Stomach (tissue), 4 donors: ENCODE data around the gene RAB28.

Experiments used
- CTCF ChIP-seq, 7 experiments: fragments of 450-650 bp in 4 of 7; fragments of 200-600 bp in 3 of 7; sonication (generic) in 3 of 7; IDR thresholded peaks; one replicate each; pipeline ENCODE4 v1.5.1; 2016 to 2019; ENCODE audit warnings: antibody characterized with exemption in 7 of 7, control low read depth in 2 of 7, mild to moderate bottlenecking in 1 of 7
- EP300 ChIP-seq: sonication (generic); formaldehyde crosslinking; IDR thresholded peaks from one replicate; pipeline ENCODE4 v1.6.1; 2017; ENCODE audit warnings: antibody characterized with exemption
- POLR2A ChIP-seq, 4 donors: fragments of 450-650 bp; IDR thresholded peaks; one replicate each; pipeline ENCODE4 v1.6.1; 2016; ENCODE audit warnings: antibody characterized with exemption in 4 of 4, control low read depth in 2 of 4, mild to moderate bottlenecking in 1 of 4, moderate library complexity in 1 of 4
- POLR2AphosphoS5 ChIP-seq, 3 donors: sonication (generic); formaldehyde crosslinking; IDR thresholded peaks; one replicate each; pipeline ENCODE4 v1.6.1; 2016; ENCODE audit warnings: antibody characterized with exemption in 3 of 3

- TF ChIP-seq EP300 = no peak
- TF ChIP-seq CTCF (IDR thresholded peaks at IDR 0.05) = no peak
- no peak for TF ChIP-seq POLR2AphosphoS5 (IDR thresholded peaks at IDR 0.05)
- no peak for TF ChIP-seq POLR2A (IDR thresholded peaks at IDR 0.05)
Measured at GRCh38 chr4:13329340-13329850, 154.7 kb downstream of the RAB28 start.
